K562 (cell line): Measurements from ENCODE around the gene MRPL55. TPM values are rescaled to one million over a fixed set of nuclear protein-coding genes. Genes with fewer than 3 reads are reported as not detected.

ENCODE experiments used
- HNRNPK ChIP-seq: fragments of 200-400 bp; formaldehyde crosslinking; IDR thresholded peaks from one replicate; pipeline ENCODE4 v1.6.1; 2018; ENCODE audit warnings: mild to moderate bottlenecking, low read depth, low read length; ENCODE audit not compliant: poor library complexity, severe bottlenecking
- MYC ChIP-seq, 2 experiments: fragments of 250-450 bp in 1 of 2; sonication (Bioruptor Pico) in 1 of 2; IDR thresholded peaks; 2 replicates each; pipeline versions ENCODE4 v1.5.1 to v1.6.1; 2012 to 2021; ENCODE audit warnings: low read depth in 2 of 2, borderline replicate concordance in 1 of 2, improper control_type of control experiment in 1 of 2, low read length in 1 of 2, mild to moderate bottlenecking in 1 of 2, moderate library complexity in 1 of 2
- NCOR1 ChIP-seq: fragments of 450-650 bp; IDR thresholded peaks from 2 replicates; pipeline ENCODE4 v1.6.1; 2016; ENCODE audit warnings: mild to moderate bottlenecking, moderate library complexity
- NFYB ChIP-seq: IDR thresholded peaks from 2 replicates; pipeline ENCODE4 v1.6.1; 2011; ENCODE audit warnings: mild to moderate bottlenecking, moderate library complexity; ENCODE audit not compliant: insufficient read length; ENCODE audit errors: extremely low read depth
- PKNOX1 ChIP-seq: fragments of 450-650 bp; IDR thresholded peaks from 2 replicates; pipeline ENCODE4 v1.6.1; 2016
- SETDB1 ChIP-seq: IDR thresholded peaks from one replicate; pipeline ENCODE4 v1.6.1; 2012; ENCODE audit warnings: low read length, control low read depth, inconsistent platforms
- SNAPC5 ChIP-seq: fragments of 250-450 bp; sonication (Bioruptor Pico); IDR thresholded peaks from 2 replicates; pipeline ENCODE4 v1.8.0; 2021; ENCODE audit warnings: moderate library complexity, mild to moderate bottlenecking, inconsistent platforms
- SOX6 ChIP-seq: fragments of 450-650 bp; IDR thresholded peaks from 2 replicates; pipeline ENCODE4 v1.6.1; 2014; ENCODE audit warnings: mild to moderate bottlenecking
- SRSF7 ChIP-seq: fragments of 200-400 bp; formaldehyde crosslinking; optimal IDR thresholded peaks from 2 replicates; pipeline ENCODE3; 2017; ENCODE audit warnings: mild to moderate bottlenecking, low read depth, low read length
- TAF15 ChIP-seq: fragments of 200-400 bp; formaldehyde crosslinking; IDR thresholded peaks from 2 replicates; pipeline ENCODE4 v1.6.1; 2017; ENCODE audit warnings: mild to moderate bottlenecking, low read depth, low read length, moderate library complexity
- TEAD4 ChIP-seq, 2 experiments: sonication (generic) in 1 of 2; formaldehyde crosslinking in 1 of 2; IDR thresholded peaks; 2 replicates each; pipeline versions ENCODE4 v1.6.1 to v1.8.0; 2012 to 2022; ENCODE audit warnings: borderline replicate concordance in 1 of 2, inconsistent platforms in 1 of 2, low read length in 1 of 2, mild to moderate bottlenecking in 1 of 2, missing genetic modification reagents in 1 of 2
- ZBTB1 ChIP-seq: sonication (generic); formaldehyde crosslinking; IDR thresholded peaks from 2 replicates; pipeline ENCODE4 v1.8.1; 2023; ENCODE audit warnings: missing genetic modification reagents, low read depth, mild to moderate bottlenecking, borderline replicate concordance
- ZBTB40 ChIP-seq, 2 experiments: fragments of 450-650 bp in 1 of 2; sonication (generic) in 1 of 2; formaldehyde crosslinking in 1 of 2; IDR thresholded peaks; 2 replicates each; pipeline versions ENCODE4 v1.7.1 to v1.9.0; 2016 to 2022; ENCODE audit warnings: inconsistent platforms in 1 of 2, mild to moderate bottlenecking in 1 of 2, missing genetic modification reagents in 1 of 2
- ZFP1 ChIP-seq: fragments of 450-650 bp; formaldehyde crosslinking; IDR thresholded peaks from 2 replicates; pipeline ENCODE4 v1.4.0; 2020; ENCODE audit warnings: mild to moderate bottlenecking, mixed read lengths
- ZNF436 ChIP-seq: fragments of 250-450, 450-650 bp; sonication (Bioruptor Pico); formaldehyde crosslinking; IDR thresholded peaks from 2 replicates; pipeline ENCODE4 v1.7.0; 2020; ENCODE audit warnings: mild to moderate bottlenecking
- polyA plus RNA-seq, 8 experiments: library from polyadenylated mRNA; depleted of rRNA in 4 of 8; stranded (reverse) in 5 of 8; unstranded in 3 of 8; fragments of >200 nt; fragmentation: Nextera tagmentation in 2 of 8; fragmentation: Illumina TruSeq in 1 of 8; extraction: Ambion mirVana in 2 of 8; extraction: Trizol in 1 of 8; gene quantifications; 2 replicates each; pipeline versions ENCODE4 v1.2.1 to v1.2.3, GENCODE V29; 2011 to 2014; ENCODE audit warnings: inconsistent platforms in 1 of 8, missing spikeins in 1 of 8
- total RNA-seq, 7 experiments: library from RNA; depleted of rRNA in 6 of 7; stranded (reverse); fragments of >200 nt in 6 of 7; fragmentation: Illumina TruSeq in 2 of 7; extraction: Trizol in 2 of 7; gene quantifications; 2 replicates each; pipeline versions ENCODE4 v1.2.1 to v1.2.3, GENCODE V29; 2011 to 2021; ENCODE audit warnings: low replicate concordance in 1 of 7

The MRPL55 gene
- total and polyA plus RNA-seq, 9 of the 15 experiments (the other 6 are each of a cell fraction or from before 2014, with no cell fraction given) = 34.9 to 228 (median 81.0) TPM

DNA sequence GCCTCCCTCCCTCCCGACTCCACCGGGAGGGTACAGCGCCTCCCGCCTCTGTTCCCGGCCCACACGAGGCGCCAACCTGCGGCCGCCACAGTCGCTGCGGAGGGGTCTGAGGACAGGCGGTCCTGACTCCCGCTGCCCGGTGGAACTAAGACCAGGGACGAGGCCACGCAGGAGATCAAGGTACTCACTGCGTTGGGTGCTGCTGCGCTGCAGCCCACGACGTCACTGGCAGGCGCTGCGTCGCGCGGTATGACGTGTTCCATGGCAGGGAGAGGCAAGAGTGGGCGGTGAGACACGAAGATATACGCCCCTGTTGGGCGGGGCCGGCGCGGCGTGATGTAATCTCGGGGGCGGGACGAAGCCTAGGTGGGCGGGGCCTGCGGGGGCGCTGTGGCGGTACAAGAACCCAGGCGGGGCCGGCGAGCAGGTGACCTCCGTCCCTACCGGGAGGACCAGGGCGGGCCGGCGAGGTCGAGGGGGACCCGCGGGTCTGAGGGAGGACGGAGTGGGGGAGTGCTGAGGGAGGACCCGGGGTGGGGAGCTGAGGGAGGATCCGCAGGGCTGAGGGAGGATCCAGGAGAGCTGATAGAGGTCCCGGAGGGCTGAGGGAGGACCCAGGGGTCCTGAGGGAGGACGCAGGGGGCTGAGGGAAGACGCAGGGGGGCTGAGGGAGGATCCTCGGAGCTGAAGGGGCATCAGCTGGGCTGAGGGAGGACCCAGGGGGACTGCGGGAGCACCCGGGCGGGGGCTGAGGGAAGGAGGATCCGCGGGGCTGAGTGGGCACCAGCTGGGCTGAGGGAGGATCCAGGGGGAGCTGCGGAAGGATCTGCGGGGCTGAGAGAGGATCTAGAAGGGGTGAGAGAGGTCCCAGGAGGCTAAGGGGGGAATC lies at the start of gene MRPL55 (continued):
- TF ChIP-seq ZNF436 (CRISPR knock-in tag) = no peak
- TF ChIP-seq TEAD4 (IDR thresholded peaks at IDR 0.05; ENCODE audit: low read length) = no peak
- TF ChIP-seq TEAD4 (CRISPR knock-in tag; IDR thresholded peaks at IDR 0.05; ENCODE audit: borderline replicate concordance) = no peak
- TF ChIP-seq ZBTB40 (IDR thresholded peaks at IDR 0.05) = peak; percentile 15; the same call in 1 of the 2 replicates
- no peak for TF ChIP-seq ZBTB40 (CRISPR knock-in tag; IDR thresholded peaks at IDR 0.05)
- no peak for TF ChIP-seq NCOR1
- no peak for TF ChIP-seq HNRNPK
- TF ChIP-seq PKNOX1 = peak; percentile 85
- peak; percentile 93 for TF ChIP-seq SETDB1
- peak; percentile 6 for TF ChIP-seq NFYB
- no peak for TF ChIP-seq TAF15
- TF ChIP-seq SRSF7 = no peak
- TF ChIP-seq SNAPC5 = no peak
- peak; percentile 15; the same call in 1 of the 2 replicates for TF ChIP-seq SOX6
- no peak for TF ChIP-seq ZFP1
- peak; percentile 84 for TF ChIP-seq MYC (IDR thresholded peaks at IDR 0.05; ENCODE audit: low read depth, low read length)
- peak; percentile 71; the same call in 1 of the 2 replicates for TF ChIP-seq MYC (CRISPR knock-in tag; IDR thresholded peaks at IDR 0.05; ENCODE audit: borderline replicate concordance, low read depth)
- TF ChIP-seq ZBTB1 = peak; percentile 63; the same call in 1 of the 2 replicates
